ENCODE results near the gene RDM1. TPM values are rescaled to one million over a fixed set of nuclear protein-coding genes. Genes with fewer than 3 reads are reported as not detected.

The RDM1 gene
- total RNA-seq, 4 donors from 2014 or later, result 0.88 to 1.9 TPM; not detected in 2

- H3K4me1 ChIP-seq, result no peaks in the 10 kb centered on the region
- TF ChIP-seq, protein P1, sequence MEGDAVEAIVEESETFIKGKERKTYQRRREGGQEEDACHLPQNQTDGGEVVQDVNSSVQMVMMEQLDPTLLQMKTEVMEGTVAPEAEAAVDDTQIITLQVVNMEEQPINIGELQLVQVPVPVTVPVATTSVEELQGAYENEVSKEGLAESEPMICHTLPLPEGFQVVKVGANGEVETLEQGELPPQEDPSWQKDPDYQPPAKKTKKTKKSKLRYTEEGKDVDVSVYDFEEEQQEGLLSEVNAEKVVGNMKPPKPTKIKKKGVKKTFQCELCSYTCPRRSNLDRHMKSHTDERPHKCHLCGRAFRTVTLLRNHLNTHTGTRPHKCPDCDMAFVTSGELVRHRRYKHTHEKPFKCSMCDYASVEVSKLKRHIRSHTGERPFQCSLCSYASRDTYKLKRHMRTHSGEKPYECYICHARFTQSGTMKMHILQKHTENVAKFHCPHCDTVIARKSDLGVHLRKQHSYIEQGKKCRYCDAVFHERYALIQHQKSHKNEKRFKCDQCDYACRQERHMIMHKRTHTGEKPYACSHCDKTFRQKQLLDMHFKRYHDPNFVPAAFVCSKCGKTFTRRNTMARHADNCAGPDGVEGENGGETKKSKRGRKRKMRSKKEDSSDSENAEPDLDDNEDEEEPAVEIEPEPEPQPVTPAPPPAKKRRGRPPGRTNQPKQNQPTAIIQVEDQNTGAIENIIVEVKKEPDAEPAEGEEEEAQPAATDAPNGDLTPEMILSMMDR (IDR thresholded peaks at IDR 0.05), result no peak
- no peak for TF ChIP-seq POLR2A (IDR thresholded peaks at IDR 0.05)
- no peaks in the 10 kb centered on the region for H3K9me3 ChIP-seq
- H3K4me3 ChIP-seq, result no peak overlapping the region
- H3K36me3 ChIP-seq, result no peaks in the 10 kb centered on the region
- peak overlapping the region; percentile 15 to 48 (median 37) for H3K27ac ChIP-seq
- no peaks in the 10 kb centered on the region for H3K27me3 ChIP-seq
- DNase-seq, result peak in 1 of 3 donors; percentile 73
Measured at GRCh38 chr17:35895636-35896587, 34.7 kb downstream of the RDM1 start.

- DNase-seq, result no peak
- H3K4me3 ChIP-seq, result no peak overlapping the region
- TF ChIP-seq, protein P1 (IDR thresholded peaks at IDR 0.05), result no peak
- no peak for TF ChIP-seq POLR2A (IDR thresholded peaks at IDR 0.05)
Measured at GRCh38 chr17:35894206-35894605, 36.4 kb downstream of the RDM1 start.

DNA sequence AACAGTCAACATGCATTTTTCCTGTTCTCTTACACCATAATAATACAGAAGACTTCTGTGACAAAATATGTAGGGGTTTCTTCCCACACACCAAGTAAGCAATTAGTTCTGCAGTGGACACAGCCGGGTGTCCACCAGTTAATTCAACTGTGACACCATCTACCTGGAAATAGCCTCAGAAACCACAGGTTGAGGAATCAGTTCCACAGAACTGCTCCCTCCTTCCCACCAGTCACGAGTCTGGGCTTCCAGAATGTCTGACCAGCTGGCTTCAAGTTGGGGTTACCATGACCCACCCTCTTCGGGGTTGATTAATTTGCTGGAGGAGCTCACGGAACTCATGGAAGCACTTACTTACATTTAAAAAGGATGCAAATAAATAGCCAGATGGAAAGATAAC lies 36.8 kb downstream of the RDM1 start:
- no peaks in the 10 kb centered on the region for H3K27me3 ChIP-seq
- no peak overlapping the region for H3K4me3 ChIP-seq
- no peak overlapping the region for H3K27ac ChIP-seq
- no peaks in the 10 kb centered on the region for H3K36me3 ChIP-seq
- no peaks in the 10 kb centered on the region for H3K9me3 ChIP-seq
- no peaks in the 10 kb centered on the region for H3K4me1 ChIP-seq
- DNase-seq, result no peak
- no peak for TF ChIP-seq POLR2A (IDR thresholded peaks at IDR 0.05)
- TF ChIP-seq, protein P1 (IDR thresholded peaks at IDR 0.05), result no peak

More at GRCh38 chr17:35894206-35894605, 36.4 kb downstream of the RDM1 start:
- no peaks in the 10 kb centered on the region for H3K4me1 ChIP-seq
- no peaks in the 10 kb centered on the region for H3K27me3 ChIP-seq
- H3K27ac ChIP-seq, result no peak overlapping the region
- H3K9me3 ChIP-seq, result no peaks in the 10 kb centered on the region
- H3K36me3 ChIP-seq, result no peaks in the 10 kb centered on the region

DNA sequence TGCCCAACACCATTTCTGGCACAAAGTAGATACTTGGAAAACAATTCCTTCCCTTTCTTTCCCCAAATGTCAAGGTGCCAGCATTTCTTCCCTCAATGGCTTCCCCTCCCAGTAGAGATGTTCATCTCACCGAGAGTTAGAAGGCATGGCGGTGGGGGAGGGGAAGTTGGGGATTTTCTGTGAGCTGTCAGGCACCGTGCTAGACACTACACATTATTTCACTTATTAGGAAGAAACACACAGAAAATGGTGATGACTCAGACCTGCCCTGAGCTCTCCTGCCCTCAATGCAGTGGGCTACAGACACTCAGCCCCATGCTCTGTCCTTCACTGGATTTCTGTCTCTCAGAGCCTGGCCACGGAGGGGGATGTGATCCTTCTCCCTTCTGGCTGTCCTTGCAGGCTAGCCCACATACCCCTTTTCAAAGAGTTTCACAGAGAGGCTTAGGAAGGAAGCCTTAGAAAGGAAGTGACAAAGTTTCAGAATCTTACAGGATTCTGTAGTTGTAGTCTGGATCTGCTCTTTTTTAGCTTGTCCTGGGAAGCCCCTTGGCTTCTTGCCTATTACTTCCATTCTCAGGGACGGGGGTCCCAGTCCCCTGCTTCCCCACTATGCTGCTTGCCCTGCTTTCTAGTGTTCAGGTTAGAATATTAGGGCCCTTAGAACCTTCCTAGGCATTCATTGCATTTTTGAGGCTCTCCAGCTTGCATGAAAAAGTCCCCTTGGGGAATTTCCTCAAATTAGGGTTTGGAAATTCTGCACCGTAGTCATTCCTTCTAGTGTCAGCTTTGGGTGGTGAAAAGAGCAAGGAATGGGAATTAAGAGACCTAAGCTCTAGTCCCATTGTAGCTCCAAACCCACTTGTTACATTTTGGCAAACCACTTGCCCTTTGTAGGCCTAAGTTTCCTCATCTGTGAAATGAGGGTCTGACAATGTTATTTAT lies 38.2 kb downstream of the RDM1 start:
- no peak for TF ChIP-seq POLR2A (IDR thresholded peaks at IDR 0.05)
- TF ChIP-seq, protein P1 (IDR thresholded peaks at IDR 0.05), result no peak
- Histone ChIP-seq H3K36me3 (no peaks in the 10 kb centered on the region), H3K27ac (peak overlapping the region in 3 of 4 donors; percentile 23 to 65 (median 36)), H3K4me3 (no peak overlapping the region), H3K9me3 (no peaks in the 10 kb centered on the region), H3K27me3 (no peaks in the 10 kb centered on the region), H3K4me1 (no peaks in the 10 kb centered on the region)
- DNase-seq, result peak in 1 of 3 donors; percentile 48

- no peaks in the 10 kb centered on the region for H3K4me1 ChIP-seq
- no peaks in the 10 kb centered on the region for H3K36me3 ChIP-seq
- no peaks in the 10 kb centered on the region for H3K27me3 ChIP-seq
- H3K27ac ChIP-seq, result peak overlapping the region; percentile 11 to 46 (median 30)
- no peak overlapping the region for H3K4me3 ChIP-seq
- no peak for DNase-seq
- TF ChIP-seq, protein P1 (IDR thresholded peaks at IDR 0.05), result no peak
- TF ChIP-seq POLR2A (IDR thresholded peaks at IDR 0.05), result no peak
- H3K9me3 ChIP-seq, result no peaks in the 10 kb centered on the region
Measured at GRCh38 chr17:35891269-35891668, 39.3 kb downstream of the RDM1 start.
